ENCODE measurements around the gene ZNF639. TPM values are rescaled to one million over a fixed set of nuclear protein-coding genes. Genes with fewer than 3 reads are reported as not detected.

The ZNF639 gene
- total RNA-seq, 2 experiments from 2014 or later, result 88.1 to 90.8 TPM

DNA sequence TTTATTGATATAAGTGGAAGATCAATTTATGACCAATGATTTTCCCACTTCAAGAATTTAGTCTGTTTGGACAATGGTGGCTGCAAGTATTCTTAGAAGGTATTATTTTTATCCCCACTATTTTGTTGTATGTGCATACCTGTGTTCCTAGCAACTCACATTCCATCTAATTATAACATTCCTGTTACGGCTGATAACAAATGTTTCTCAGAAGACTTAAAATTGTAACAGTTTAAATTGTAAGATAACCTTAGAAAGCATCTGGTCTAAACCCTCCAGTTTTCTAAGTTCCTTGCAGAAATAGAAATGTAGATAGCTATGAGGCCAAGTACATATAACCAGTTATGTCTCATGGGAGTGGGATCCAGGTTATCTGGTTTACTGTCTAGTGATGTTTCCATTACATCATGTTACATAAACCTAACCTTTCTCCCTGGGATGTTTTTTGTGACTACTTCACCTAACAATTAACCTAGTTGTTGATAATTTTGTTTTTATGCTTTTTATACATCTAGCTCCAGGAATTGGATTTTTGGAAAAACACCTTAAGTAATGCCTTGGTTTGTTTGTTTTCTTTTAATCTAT is 13.6 kb downstream of the ZNF639 start:
- DNase-seq (no peak), ATAC-seq (ENCODE audit: poor library complexity) (no peak)
- POLR2A ChIA-PET, result interaction anchor here (0.8 kb wide), 1 partner anchor 10 kb away, joined by 3 read pairs; no protein-coding TSS in a partner anchor
- no peaks in the 10 kb centered on the region for H3K27me3 ChIP-seq (ENCODE audit: control insufficient read depth in 1 of 2, insufficient read depth in 2 of 2, low read length in 2 of 2)
- H3K27ac Mint-ChIP-seq, result no peak overlapping the region
- H3K27ac ChIP-seq (ENCODE audit: low read depth in 1 of 2, low read length in 2 of 2), result no peak overlapping the region
- H3K4me3 ChIP-seq (ENCODE audit: low read length), result no peak overlapping the region
- CTCF ChIA-PET, result no interaction called here
- TF ChIP-seq, protein P1, sequence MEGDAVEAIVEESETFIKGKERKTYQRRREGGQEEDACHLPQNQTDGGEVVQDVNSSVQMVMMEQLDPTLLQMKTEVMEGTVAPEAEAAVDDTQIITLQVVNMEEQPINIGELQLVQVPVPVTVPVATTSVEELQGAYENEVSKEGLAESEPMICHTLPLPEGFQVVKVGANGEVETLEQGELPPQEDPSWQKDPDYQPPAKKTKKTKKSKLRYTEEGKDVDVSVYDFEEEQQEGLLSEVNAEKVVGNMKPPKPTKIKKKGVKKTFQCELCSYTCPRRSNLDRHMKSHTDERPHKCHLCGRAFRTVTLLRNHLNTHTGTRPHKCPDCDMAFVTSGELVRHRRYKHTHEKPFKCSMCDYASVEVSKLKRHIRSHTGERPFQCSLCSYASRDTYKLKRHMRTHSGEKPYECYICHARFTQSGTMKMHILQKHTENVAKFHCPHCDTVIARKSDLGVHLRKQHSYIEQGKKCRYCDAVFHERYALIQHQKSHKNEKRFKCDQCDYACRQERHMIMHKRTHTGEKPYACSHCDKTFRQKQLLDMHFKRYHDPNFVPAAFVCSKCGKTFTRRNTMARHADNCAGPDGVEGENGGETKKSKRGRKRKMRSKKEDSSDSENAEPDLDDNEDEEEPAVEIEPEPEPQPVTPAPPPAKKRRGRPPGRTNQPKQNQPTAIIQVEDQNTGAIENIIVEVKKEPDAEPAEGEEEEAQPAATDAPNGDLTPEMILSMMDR (IDR thresholded peaks at IDR 0.05), result no peak
- H3K4me1 ChIP-seq (ENCODE audit: insufficient read depth, low read length), result no peaks in the 10 kb centered on the region
- H3K36me3 Mint-ChIP-seq (ENCODE audit: low read depth), result peaks cover 57% of the 10 kb centered on the region
- intact Hi-C loops (cut with DNase I, micrococcal nuclease), result no loop called here
- H3K9me3 Mint-ChIP-seq, result no peaks in the 10 kb centered on the region
- H3K4me3 Mint-ChIP-seq, result no peak overlapping the region
- no peaks in the 10 kb centered on the region for H3K9me3 ChIP-seq (ENCODE audit: control insufficient read depth in 1 of 2, insufficient read depth in 1 of 2, low read length in 2 of 2)
- no peaks in the 10 kb centered on the region for H3K27me3 Mint-ChIP-seq
- H3K36me3 ChIP-seq (ENCODE audit: insufficient read depth, low read length), result peaks cover 46% of the 10 kb centered on the region
- no peaks in the 10 kb centered on the region for H3K4me1 Mint-ChIP-seq (ENCODE audit: low read depth)

DNA sequence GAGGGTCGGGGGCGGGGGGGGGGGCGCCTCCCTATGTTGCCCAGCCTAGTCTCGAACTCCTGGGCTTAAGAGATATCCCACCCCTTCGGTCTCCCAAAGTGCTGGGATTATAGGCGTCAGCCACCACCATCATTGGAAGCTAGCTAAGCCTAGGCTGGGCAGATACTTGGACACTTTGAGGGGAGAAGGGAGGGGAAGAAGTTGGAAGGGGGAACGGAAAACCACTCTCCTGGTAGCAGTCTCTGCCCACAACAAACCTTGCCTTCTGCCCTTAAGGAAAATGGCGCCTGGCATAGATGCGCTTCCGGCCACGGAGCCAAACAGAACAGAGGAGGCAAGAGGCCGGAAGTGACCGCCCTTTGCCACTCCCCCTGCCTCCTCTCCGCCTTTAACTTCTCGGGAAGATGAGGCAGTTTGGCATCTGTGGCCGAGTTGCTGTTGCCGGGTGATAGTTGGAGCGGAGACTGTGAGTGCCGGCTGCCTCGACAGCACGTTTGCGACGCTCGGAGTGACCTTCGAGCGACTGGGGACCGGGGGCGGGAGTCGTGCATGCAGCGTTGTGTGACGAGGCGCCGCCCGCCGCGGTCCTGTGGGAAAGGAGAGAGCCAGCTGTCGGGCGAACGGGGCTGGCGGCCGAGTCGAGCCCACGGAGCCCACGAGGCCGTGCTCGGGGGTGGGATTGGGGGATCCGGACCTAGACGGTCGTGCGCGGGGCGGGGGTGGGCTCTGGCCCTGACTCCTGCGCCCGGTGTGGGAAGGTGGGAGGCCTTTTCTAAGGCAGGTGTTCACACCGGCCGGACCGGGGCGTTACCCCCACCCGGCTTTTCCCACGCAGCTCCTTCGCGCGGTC is 24.7 kb downstream of the ZNF639 start, which contains the start of gene MFN1:
Gene MFN1 (plus strand): TSS at position 365 of the 850 bp plus-strand sequence. CDS start 1,143 bp downstream, outside the sequence.
- ATAC-seq (ENCODE audit: poor library complexity) (peak; percentile 99), DNase-seq (peak; percentile 72 to 95 (median 84))
- peaks cover 28% of the 10 kb centered on the region for H3K4me1 Mint-ChIP-seq (ENCODE audit: low read depth)
- intact Hi-C loops (cut with DNase I, micrococcal nuclease), result loop anchor here (1.0 to 5.0 kb wide), 4 partner anchors 24 to 255 kb away; partner anchors contain the start of genes ZNF639 (in 2 of the 2), ACTL6A (in 1 of the 2), MRPL47 (in 1 of the 2) and NDUFB5 (in 1 of the 2)
- H3K36me3 ChIP-seq (ENCODE audit: insufficient read depth, low read length), result peaks cover 23% of the 10 kb centered on the region
- peak within 1 kb of the TSS; percentile 63 to 74 for H3K27ac ChIP-seq (ENCODE audit: low read depth in 1 of 2, low read length in 2 of 2)
- peaks cover 37% of the 10 kb centered on the region for H3K36me3 Mint-ChIP-seq (ENCODE audit: low read depth)
- POLR2A ChIA-PET, result interaction anchor here (0.8 to 4.7 kb wide), 11 partner anchors 8 to 311 kb away, joined by 3 to 51 read pairs (median 3); partner anchors contain the start of genes ACTL6A, NDUFB5, PIK3CA and ZMAT3
- CTCF ChIA-PET, result interaction anchor here (0.7 to 1.8 kb wide), 3 partner anchors 25 to 332 kb away, joined by 3 to 4 read pairs (median 3); partner anchors contain the start of gene PIK3CA
- H3K27ac Mint-ChIP-seq, result peak within 1 kb of the TSS; percentile 90
- peaks cover 19% of the 10 kb centered on the region for H3K4me1 ChIP-seq (ENCODE audit: insufficient read depth, low read length)
- no peaks in the 10 kb centered on the region for H3K27me3 Mint-ChIP-seq
- no peaks in the 10 kb centered on the region for H3K27me3 ChIP-seq (ENCODE audit: control insufficient read depth in 1 of 2, insufficient read depth in 2 of 2, low read length in 2 of 2)
- no peaks in the 10 kb centered on the region for H3K9me3 Mint-ChIP-seq
- peak within 1 kb of the TSS; percentile 86 for H3K4me3 ChIP-seq (ENCODE audit: low read length)
- TF ChIP-seq, protein P1 (IDR thresholded peaks at IDR 0.05), result no peak
- peak within 1 kb of the TSS; percentile 99 for H3K4me3 Mint-ChIP-seq
- no peaks in the 10 kb centered on the region for H3K9me3 ChIP-seq (ENCODE audit: control insufficient read depth in 1 of 2, insufficient read depth in 1 of 2, low read length in 2 of 2)

DNA sequence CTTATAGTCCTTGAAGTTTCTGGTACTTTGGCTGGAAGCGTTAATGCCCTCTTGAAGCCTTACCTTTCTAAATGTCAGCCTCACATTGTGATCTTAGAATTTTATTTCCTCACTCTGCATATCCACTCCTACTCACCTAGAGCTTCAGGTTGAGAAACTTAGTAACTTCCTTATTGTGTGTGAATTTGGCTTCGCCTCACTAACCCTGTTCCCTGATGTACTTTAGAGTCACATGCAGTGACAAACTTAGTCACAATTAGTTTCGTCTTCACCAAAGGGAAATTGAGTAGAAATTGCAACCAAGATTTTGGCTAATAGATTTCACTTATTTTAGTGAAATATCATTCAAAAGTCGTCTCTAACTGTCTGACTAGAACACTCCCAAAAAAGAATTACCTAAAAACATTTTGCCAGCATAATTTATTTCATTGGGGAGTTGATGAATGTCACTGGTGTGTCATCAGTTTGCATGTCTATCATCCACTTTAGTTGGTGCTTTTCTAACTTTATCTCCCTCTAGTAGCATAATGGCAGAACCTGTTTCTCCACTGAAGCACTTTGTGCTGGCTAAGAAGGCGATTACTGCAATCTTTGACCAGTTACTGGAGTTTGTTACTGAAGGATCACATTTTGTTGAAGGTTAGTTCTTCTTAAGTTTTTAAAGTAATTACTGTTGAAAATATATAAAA is 25.6 kb downstream of the ZNF639 start:
- Histone ChIP-seq H3K9me3 (ENCODE audit: control insufficient read depth in 1 of 2, insufficient read depth in 1 of 2, low read length in 2 of 2) (no peaks in the 10 kb centered on the region), H3K4me1 (ENCODE audit: insufficient read depth, low read length) (peaks cover 19% of the 10 kb centered on the region), H3K27ac (ENCODE audit: low read depth in 1 of 2, low read length in 2 of 2) (no peak overlapping the region), H3K4me3 (ENCODE audit: low read length) (peak overlapping the region; percentile 86), H3K27me3 (ENCODE audit: control insufficient read depth in 1 of 2, insufficient read depth in 2 of 2, low read length in 2 of 2) (no peaks in the 10 kb centered on the region), H3K36me3 (ENCODE audit: insufficient read depth, low read length) (peaks cover 25% of the 10 kb centered on the region)
- Mint-ChIP-seq H3K36me3 (ENCODE audit: low read depth) (peaks cover 42% of the 10 kb centered on the region), H3K9me3 (no peaks in the 10 kb centered on the region), H3K4me1 (ENCODE audit: low read depth) (peaks cover 30% of the 10 kb centered on the region), H3K27ac (peak overlapping the region; percentile 90), H3K4me3 (peak overlapping the region; percentile 99), H3K27me3 (no peaks in the 10 kb centered on the region)
- ATAC-seq (ENCODE audit: poor library complexity) (no peak), DNase-seq (peak in 3 of 14 experiments; percentile 3 to 42 (median 36))
- TF ChIP-seq, protein P1 (IDR thresholded peaks at IDR 0.05), result no peak
- ChIA-PET CTCF (interaction anchor here (0.7 to 1.8 kb wide), 2 partner anchors 26 to 333 kb away, joined by 3 to 4 read pairs; no protein-coding TSS in a partner anchor), POLR2A (interaction anchor here (1.3 to 4.7 kb wide), 4 partner anchors 26 to 305 kb away, joined by 3 to 51 read pairs (median 17); partner anchors contain the start of genes ACTL6A, PIK3CA and ZNF639)
- intact Hi-C loops (cut with DNase I, micrococcal nuclease), result loop anchor here in 1 of 2 experiments (5.0 kb wide), 2 partner anchors 214 to 254 kb away; partner anchors contain the start of genes ACTL6A, MRPL47 and NDUFB5
